H1 (cell line): ENCODE data around the gene ADGRG7. TPM values are rescaled to one million over a fixed set of nuclear protein-coding genes. Genes with fewer than 3 reads are reported as not detected.

ENCODE experiments used
- CTCF ChIA-PET: fragments of 300-600 bp; sonication (Branson Sonifier 250); formaldehyde crosslinking; loops from one replicate; lab custom pipeline; 2021; ENCODE audit not compliant: partially characterized antibody; lab: Charles Lee
- POLR2A ChIA-PET: fragments of 300-600 bp; sonication (Branson Sonifier 250); formaldehyde crosslinking; loops from one replicate; lab custom pipeline; 2021; ENCODE audit warnings: inconsistent platforms; ENCODE audit not compliant: partially characterized antibody; lab: Charles Lee
- DNase-seq, 2 experiments: peaks; one replicate each; pipeline versions ENCODE4 v3.0.0 to v3.0.0-alpha.2; 2010 to 2022; ENCODE audit warnings: low spot score in 2 of 2, low read depth in 1 of 2, mixed read lengths in 1 of 2
- FAIRE-seq: peaks from 2 replicates; lab custom pipeline; 2011; peaks lifted over from hg19 to GRCh38; lab: Jason Lieb, UNC
- H2AFZ ChIP-seq: 2 replicates; pipeline ENCODE4 v1.8.1; 2012; ENCODE audit warnings: low read length, inconsistent platforms
- H2AK5ac ChIP-seq: 2 replicates; pipeline ENCODE4 v1.6.1; 2013; ENCODE audit warnings: low read depth, low read length
- H2BK120ac ChIP-seq: replicated peaks from 2 replicates; pipeline ENCODE3; 2013; ENCODE audit warnings: low read depth, low read length, inconsistent platforms
- H2BK12ac ChIP-seq: 2 replicates; pipeline ENCODE4 v1.6.1; 2013; ENCODE audit warnings: low read depth, low read length
- H2BK15ac ChIP-seq: 2 replicates; pipeline ENCODE4 v1.6.1; 2013; ENCODE audit warnings: low read length
- H2BK20ac ChIP-seq: 2 replicates; pipeline ENCODE4 v1.6.1; 2013; ENCODE audit warnings: low read length
- H2BK5ac ChIP-seq: 2 replicates; pipeline ENCODE4 v1.6.1; 2013; ENCODE audit warnings: low read depth, low read length
- H3K14ac ChIP-seq: 2 replicates; pipeline ENCODE4 v1.6.1; 2013; ENCODE audit warnings: inconsistent platforms; ENCODE audit not compliant: insufficient read length
- H3K18ac ChIP-seq: 2 replicates; pipeline ENCODE4 v1.6.1; 2013; ENCODE audit warnings: low read length; ENCODE audit errors: extremely low read depth
- H3K23ac ChIP-seq: 2 replicates; pipeline ENCODE4 v1.6.1; 2013; ENCODE audit warnings: inconsistent platforms; ENCODE audit not compliant: insufficient read length
- H3K23me2 ChIP-seq: 2 replicates; pipeline ENCODE4 v1.6.1; 2013; ENCODE audit warnings: low read depth, low read length
- H3K27ac ChIP-seq: 2 replicates; pipeline ENCODE4 v1.6.1; 2011; ENCODE audit warnings: low read depth, low read length, inconsistent platforms
- H3K27me3 ChIP-seq, 4 experiments: replicated peaks in 1 of 4; 1 replicate in 1 of 4; 2 replicates in 3 of 4; pipeline versions ENCODE4 v1.6.1 to v1.8.1; 2011 to 2013; ENCODE audit warnings: low read length in 3 of 4, mild to moderate bottlenecking in 3 of 4, inconsistent platforms in 2 of 4, mixed read lengths in 2 of 4, moderate library complexity in 1 of 4; ENCODE audit not compliant: control insufficient read depth in 3 of 4, insufficient read depth in 3 of 4; ENCODE audit errors: extremely low read depth in 1 of 4
- H3K36me3 ChIP-seq, 4 experiments: 2 replicates each; pipeline versions ENCODE4 v1.6.1 to v1.8.1; 2011 to 2013; ENCODE audit warnings: mild to moderate bottlenecking in 4 of 4, low read length in 3 of 4, moderate library complexity in 2 of 4, control low read depth in 1 of 4, inconsistent platforms in 1 of 4; ENCODE audit not compliant: insufficient read depth in 4 of 4, control insufficient read depth in 2 of 4
- H3K4ac ChIP-seq: replicated peaks from 2 replicates; pipeline ENCODE3; 2013; ENCODE audit warnings: low read length, low read depth, mixed read lengths, inconsistent platforms; ENCODE audit not compliant: insufficient read length
- H3K4me1 ChIP-seq, 4 experiments: replicated peaks in 1 of 4; 1 replicate in 1 of 4; 2 replicates in 3 of 4; pipeline versions ENCODE4 v1.6.1 to v1.8.1; 2011 to 2013; ENCODE audit warnings: low read length in 3 of 4, inconsistent platforms in 2 of 4, mixed read lengths in 1 of 4; ENCODE audit not compliant: insufficient read depth in 4 of 4, control insufficient read depth in 3 of 4
- H3K4me2 ChIP-seq, 2 experiments: 2 replicates each; pipeline versions ENCODE4 v1.6.1 to v1.8.1; 2011 to 2013; ENCODE audit warnings: low read depth in 2 of 2, low read length in 2 of 2, control low read depth in 1 of 2, inconsistent platforms in 1 of 2, mild to moderate bottlenecking in 1 of 2; ENCODE audit not compliant: insufficient read depth in 1 of 2
- H3K4me3 ChIP-seq, 4 experiments: fragments of 200-600, 300-600 bp in 1 of 4; sonication (generic), shearing (Covaris generic), sonication (Bioruptor Twin) in 1 of 4; 2 replicates each; pipeline versions ENCODE4 v1.5.1 to v1.8.1; 2011 to 2016; ENCODE audit warnings: low read length in 4 of 4, low read depth in 3 of 4, control low read depth in 2 of 4, inconsistent platforms in 2 of 4, mild to moderate bottlenecking in 2 of 4, mixed read lengths in 1 of 4, moderate library complexity in 1 of 4; ENCODE audit not compliant: insufficient read depth in 2 of 4; ENCODE audit errors: extremely low read depth in 1 of 4
- H3K56ac ChIP-seq: replicated peaks from 2 replicates; pipeline ENCODE3; 2013; ENCODE audit warnings: low read depth, mild to moderate bottlenecking, mixed read lengths, low read length, inconsistent platforms; ENCODE audit not compliant: insufficient read length
- H3K79me1 ChIP-seq: 2 replicates; pipeline ENCODE4 v1.6.1; 2013; ENCODE audit warnings: low read depth, low read length, control low read depth
- H3K79me2 ChIP-seq, 2 experiments: 2 replicates each; pipeline versions ENCODE4 v1.6.1 to v1.8.1; 2012 to 2013; ENCODE audit warnings: low read length in 2 of 2, mild to moderate bottlenecking in 2 of 2, inconsistent platforms in 1 of 2; ENCODE audit not compliant: insufficient read depth in 2 of 2, control insufficient read depth in 1 of 2
- H3K9ac ChIP-seq, 4 experiments: replicated peaks in 1 of 4; 1 replicate in 1 of 4; 2 replicates in 3 of 4; pipeline versions ENCODE4 v1.6.1 to v1.8.1; 2011 to 2013; ENCODE audit warnings: low read depth in 3 of 4, low read length in 3 of 4, control low read depth in 2 of 4, mild to moderate bottlenecking in 2 of 4, moderate library complexity in 2 of 4, inconsistent platforms in 1 of 4; ENCODE audit errors: extremely low read depth in 1 of 4
- H3K9me3 ChIP-seq, 2 experiments: 2 replicates each; pipeline versions ENCODE4 v1.6.1 to v1.8.1; 2012 to 2013; ENCODE audit warnings: mild to moderate bottlenecking in 2 of 2, moderate library complexity in 2 of 2, control low read depth in 1 of 2, inconsistent platforms in 1 of 2, low read depth in 1 of 2, low read length in 1 of 2, mixed read lengths in 1 of 2; ENCODE audit not compliant: insufficient read depth in 2 of 2
- H4K20me1 ChIP-seq, 2 experiments: replicated peaks in 1 of 2; 2 replicates each; pipeline versions ENCODE3 to v1.8.1; 2011 to 2013; ENCODE audit warnings: inconsistent platforms in 2 of 2, low read length in 2 of 2, mild to moderate bottlenecking in 1 of 2; ENCODE audit not compliant: insufficient read depth in 2 of 2, control insufficient read depth in 1 of 2
- H4K5ac ChIP-seq: 2 replicates; pipeline ENCODE4 v1.6.1; 2013; ENCODE audit warnings: low read length, low read depth, mixed read lengths, inconsistent platforms; ENCODE audit not compliant: insufficient read length
- H4K8ac ChIP-seq: 2 replicates; pipeline ENCODE4 v1.8.0; 2013; ENCODE audit warnings: mild to moderate bottlenecking, moderate library complexity, low read length, inconsistent platforms; ENCODE audit not compliant: insufficient read depth; ENCODE audit errors: extremely low read depth
- H4K91ac ChIP-seq: replicated peaks from 2 replicates; pipeline ENCODE3; 2013; ENCODE audit warnings: low read length, mixed read lengths, inconsistent platforms; ENCODE audit not compliant: insufficient read length
- ASH2L ChIP-seq: fragments of 200-600, 300-600 bp; sonication (generic); IDR thresholded peaks from one replicate; pipeline ENCODE4 v1.7.1; 2017; ENCODE audit warnings: low read length
- CEBPB ChIP-seq: IDR thresholded peaks from 2 replicates; pipeline ENCODE4 v1.6.1; 2012; ENCODE audit warnings: low read depth, low read length
- EGR1 ChIP-seq: IDR thresholded peaks from 2 replicates; pipeline ENCODE4 v1.6.1; 2011; ENCODE audit warnings: low read depth, low read length, borderline replicate concordance
- NRF1 ChIP-seq: IDR thresholded peaks from 2 replicates; pipeline ENCODE4 v1.6.1; 2011; ENCODE audit warnings: mild to moderate bottlenecking, low read depth, low read length, improper control_type of control experiment
- RAD21 ChIP-seq, 2 experiments: IDR thresholded peaks in 1 of 2; conservative IDR thresholded peaks in 1 of 2; 2 replicates each; pipeline ENCODE4 v1.6.1; 2011; ENCODE audit warnings: low read depth in 2 of 2, low read length in 2 of 2, improper control_type of control experiment in 1 of 2, inconsistent platforms in 1 of 2, mild to moderate bottlenecking in 1 of 2, moderate library complexity in 1 of 2
- RFX5 ChIP-seq: IDR thresholded peaks from 2 replicates; pipeline ENCODE4 v1.6.1; 2011; ENCODE audit warnings: low read depth, low read length, improper control_type of control experiment, borderline replicate concordance
- SAP30 ChIP-seq: fragments of 300-600 bp; sonication (generic); IDR thresholded peaks from 2 replicates; pipeline ENCODE4 v1.7.1; 2012; ENCODE audit warnings: low read length, moderate library complexity, mild to moderate bottlenecking, inconsistent platforms; ENCODE audit not compliant: insufficient read depth, insufficient replicate concordance
- SP1 ChIP-seq: IDR thresholded peaks from 2 replicates; pipeline ENCODE4 v1.6.1; 2011; ENCODE audit warnings: low read depth, low read length
- TAF7 ChIP-seq: optimal IDR thresholded peaks from 2 replicates; pipeline ENCODE3; 2011; ENCODE audit warnings: low read depth, mild to moderate bottlenecking, inconsistent platforms, low read length, moderate library complexity, borderline replicate concordance
- TEAD4 ChIP-seq: IDR thresholded peaks from 2 replicates; pipeline ENCODE4 v1.6.1; 2012; ENCODE audit warnings: low read depth, low read length, inconsistent platforms, mixed read lengths
- YY1 ChIP-seq: IDR thresholded peaks from 2 replicates; pipeline ENCODE4 v1.6.1; 2011; ENCODE audit warnings: low read depth, mild to moderate bottlenecking, low read length
- WGBS, 2 experiments: shearing (Covaris generic) in 1 of 2; methylation state at CpG; one replicate each; pipeline versions ENCODE4 v1.1.6 to v1.1.7; 2013 to 2015; ENCODE audit warnings: low lambda C conversion rate in 2 of 2, mixed read lengths in 2 of 2, inconsistent platforms in 1 of 2, low coverage in 1 of 2, missing lambda C conversion rate in 1 of 2; ENCODE audit not compliant: insufficient replicate concordance in 2 of 2, insufficient coverage in 1 of 2, insufficient read length in 1 of 2; ENCODE audit errors: extremely low coverage in 1 of 2, missing lambda C conversion rate in 1 of 2; 5-methylcytosine and 5-hydroxymethylcytosine counted together
- polyA plus RNA-seq, 7 experiments: library from polyadenylated mRNA; depleted of rRNA in 3 of 7; stranded (reverse) in 5 of 7; unstranded in 2 of 7; fragments of >200 nt in 5 of 7; fragments of 200-250 nt in 2 of 7; gene quantifications; 1 replicate in 5 of 7; 2 replicates in 1 of 7; 4 replicates in 1 of 7; pipeline versions ENCODE4 v1.2.1 to v1.2.3, GENCODE V29; 2011 to 2013; ENCODE audit warnings: missing spikeins in 2 of 7, mixed read lengths in 2 of 7
- total RNA-seq: library from RNA; stranded (reverse); fragmentation: NEBNext Ultra II Directional; extraction: Animal tissue kit (Norgen Biotek cat#: 25700); gene quantifications from 2 replicates; pipeline ENCODE4 v1.2.1, GENCODE V29; 2021

ADGRG7 gene
- total and polyA plus RNA-seq, 2 of the 8 experiments (the other 6 are each of a cell fraction or from before 2014, with no cell fraction given) = not detected

DNA sequence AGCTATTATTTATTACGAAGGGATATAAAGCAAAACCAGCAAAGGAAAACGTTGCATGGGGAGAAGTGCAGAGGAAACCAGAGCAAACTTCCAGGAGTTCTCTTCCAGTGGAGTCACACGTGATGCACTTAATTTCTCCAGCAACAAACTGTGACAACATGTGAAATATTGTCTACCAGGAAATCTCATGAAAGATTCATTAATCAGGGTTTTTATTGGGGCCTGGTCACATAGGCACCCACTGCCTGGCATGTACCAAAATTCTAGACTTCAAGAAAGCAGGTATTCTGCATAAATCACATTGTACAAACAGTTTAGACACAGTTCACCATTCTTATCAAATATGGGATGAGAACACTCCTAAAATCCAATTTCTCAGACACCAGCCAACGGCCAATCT, 94.5 kb downstream of the ADGRG7 start:
- H3K79me1 ChIP-seq = no peaks in the 10 kb centered on the region
- H3K36me3 ChIP-seq = no peaks in the 10 kb centered on the region
- peaks cover 1% of the 10 kb centered on the region; the same call in 1 of the 2 replicates for H3K23me2 ChIP-seq
- no peak overlapping the region for H2BK15ac ChIP-seq
- no peak overlapping the region for H4K5ac ChIP-seq
- ChIA-PET POLR2A (no interaction called here), CTCF (interaction anchor here (0.8 kb wide), 1 partner anchor 242 kb away, joined by 3 read pairs; no protein-coding TSS in a partner anchor)
- H4K8ac ChIP-seq = no peak overlapping the region
- H3K23ac ChIP-seq = no peak overlapping the region
- H2BK12ac ChIP-seq = no peak overlapping the region
- no peak overlapping the region for H3K4me3 ChIP-seq
- H3K9me3 ChIP-seq = no peaks in the 10 kb centered on the region
- no peak overlapping the region for H2AK5ac ChIP-seq
- H3K27ac ChIP-seq = no peak overlapping the region
- no peak overlapping the region for H4K91ac ChIP-seq
- no peaks in the 10 kb centered on the region for H4K20me1 ChIP-seq
- H3K79me2 ChIP-seq = no peaks in the 10 kb centered on the region
- WGBS, 2 experiments = 92% methylated on average over 4 of the region's 4 CpGs; no CpG with 5 or more reads in 1 of the 2 experiments
- H3K56ac ChIP-seq = no peak overlapping the region
- no peaks in the 10 kb centered on the region for H3K4me1 ChIP-seq
- FAIRE-seq = no peak
- TF ChIP-seq NRF1 (no peak), YY1 (no peak), TAF7 (no peak), SAP30 (no peak), RAD21 (IDR thresholded peaks at IDR 0.05 in 1 of 2, conservative IDR thresholded peaks at IDR 0.05 in 1 of 2; ENCODE audit: low read depth in 2 of 2, low read length in 2 of 2) (no peak), EGR1 (no peak), SP1 (no peak), CEBPB (no peak), TEAD4 (no peak), ASH2L (no peak), RFX5 (no peak)
- no peak overlapping the region for H2BK20ac ChIP-seq
- peaks cover 1 to 25% (median 11%) of the 10 kb centered on the region in 4 experiments; a peak in 6 of 7 replicates for H3K27me3 ChIP-seq
- no peak overlapping the region for H2AFZ ChIP-seq
- no peak overlapping the region for H3K14ac ChIP-seq
- no peak overlapping the region for H2BK120ac ChIP-seq
- H3K4me2 ChIP-seq = no peak overlapping the region
- no peak overlapping the region for H2BK5ac ChIP-seq
- H3K9ac ChIP-seq = no peak overlapping the region
- no peak overlapping the region for H3K18ac ChIP-seq
- DNase-seq = no peak
- H3K4ac ChIP-seq = no peak overlapping the region
